HepG2 (cell line): ENCODE results near the gene STK11. TPM values are rescaled to one million over a fixed set of nuclear protein-coding genes. Genes with fewer than 3 reads are reported as not detected.
A peak's percentile ranks its signal among the peaks of the same experiment; 100 is the strongest.

Experiments
- ARNT2 ChIP-seq: sonication (generic); formaldehyde crosslinking; IDR thresholded peaks from 2 replicates; pipeline ENCODE4 v1.8.0; 2022; ENCODE audit warnings: mild to moderate bottlenecking, low read depth, missing genetic modification reagents, moderate library complexity
- ETS1 ChIP-seq: sonication (generic); formaldehyde crosslinking; IDR thresholded peaks from 2 replicates; pipeline ENCODE4 v1.4.0; 2020; ENCODE audit warnings: missing genetic modification reagents
- ISL2 ChIP-seq: sonication (generic); formaldehyde crosslinking; IDR thresholded peaks from 2 replicates; pipeline ENCODE4 v1.5.0; 2020; ENCODE audit warnings: missing genetic modification reagents
- KAT7 ChIP-seq: IDR thresholded peaks from 2 replicates; pipeline ENCODE4 v1.6.1; 2018; ENCODE audit warnings: borderline replicate concordance, missing compliant biosample characterization
- MNT ChIP-seq: fragments of 450-650 bp; IDR thresholded peaks from 2 replicates; pipeline ENCODE4 v1.6.1; 2016
- NONO ChIP-seq, 2 experiments: fragments of 450-650 bp in 1 of 2; sonication (generic) in 1 of 2; formaldehyde crosslinking in 1 of 2; IDR thresholded peaks in 1 of 2; conservative IDR thresholded peaks in 1 of 2; 2 replicates each; pipeline versions ENCODE4 v1.6.1 to v1.8.0; 2017 to 2022; ENCODE audit warnings: mild to moderate bottlenecking in 1 of 2, missing genetic modification reagents in 1 of 2, moderate library complexity in 1 of 2
- SIX4 ChIP-seq: sonication (generic); formaldehyde crosslinking; IDR thresholded peaks from 2 replicates; pipeline ENCODE4 v1.4.0; 2020; ENCODE audit warnings: missing genetic modification reagents
- ZKSCAN8 ChIP-seq: IDR thresholded peaks from 2 replicates; pipeline ENCODE4 v1.6.1; 2016; ENCODE audit warnings: borderline replicate concordance, missing genetic modification reagents, missing compliant biosample characterization
- ZNF33B ChIP-seq: sonication (generic); formaldehyde crosslinking; IDR thresholded peaks from 2 replicates; pipeline ENCODE4 v1.5.1; 2020; ENCODE audit warnings: mild to moderate bottlenecking, missing genetic modification reagents
- ZNF431 ChIP-seq: sonication (generic); formaldehyde crosslinking; IDR thresholded peaks from 2 replicates; pipeline ENCODE4 v1.9.0; 2022; ENCODE audit warnings: missing genetic modification reagents, low read depth, mild to moderate bottlenecking, borderline replicate concordance
- ZNF768 ChIP-seq: sonication (generic); formaldehyde crosslinking; IDR thresholded peaks from 2 replicates; pipeline ENCODE4 v1.4.0; 2020; ENCODE audit warnings: missing genetic modification reagents
- ZNF879 ChIP-seq: sonication (generic); formaldehyde crosslinking; IDR thresholded peaks from 2 replicates; pipeline ENCODE4 v1.8.1; 2023; ENCODE audit warnings: missing genetic modification reagents
- polyA plus RNA-seq, 8 experiments: library from polyadenylated mRNA; depleted of rRNA in 3 of 8; stranded (reverse) in 7 of 8; unstranded in 1 of 8; fragments of >200 nt; fragmentation: Illumina TruSeq in 4 of 8; extraction: Trizol in 4 of 8; gene quantifications; 2 replicates each; pipeline versions ENCODE4 v1.2.1 to v1.2.3, GENCODE V29; 2011 to 2016; ENCODE audit warnings: low read depth in 4 of 8, missing spikeins in 1 of 8, mixed read lengths in 1 of 8; ENCODE audit not compliant: insufficient read depth in 1 of 8
- total RNA-seq, 5 experiments: library from RNA; depleted of rRNA; stranded (reverse); fragments of >200 nt; fragmentation: Illumina TruSeq; extraction: Trizol; gene quantifications; 2 replicates each; pipeline ENCODE4 v1.2.3, GENCODE V29; 2016; ENCODE audit warnings: low read depth in 1 of 5
- TF ChIP-seq, protein P1 (sequence below): sonication (generic); formaldehyde crosslinking; conservative IDR thresholded peaks from 2 replicates; pipeline ENCODE4 v1.8.0; 2022; ENCODE audit warnings: low read depth, missing genetic modification reagents
- TF ChIP-seq, protein P2 (sequence below), 2 experiments: sonication (generic) in 1 of 2; formaldehyde crosslinking in 1 of 2; IDR thresholded peaks; 2 replicates each; pipeline versions ENCODE4 v1.5.1 to v1.6.1; 2011 to 2020; ENCODE audit warnings: borderline replicate concordance in 1 of 2, low read depth in 1 of 2, low read length in 1 of 2, mild to moderate bottlenecking in 1 of 2, missing genetic modification reagents in 1 of 2, moderate library complexity in 1 of 2
- TF ChIP-seq, protein P3 (sequence below): sonication (generic); formaldehyde crosslinking; IDR thresholded peaks from 2 replicates; pipeline ENCODE4 v1.8.0; 2022; ENCODE audit warnings: missing genetic modification reagents, mild to moderate bottlenecking, moderate library complexity, borderline replicate concordance
- TF ChIP-seq, protein P4 (sequence below): sonication (generic); formaldehyde crosslinking; IDR thresholded peaks from 2 replicates; pipeline ENCODE4 v1.8.1; 2023; ENCODE audit warnings: mild to moderate bottlenecking, missing genetic modification reagents, borderline replicate concordance

STK11 gene
- total and polyA plus RNA-seq, 2 of the 13 experiments (the other 11 are each of a cell fraction or from before 2014, with no cell fraction given) = 27.5 to 43.6 TPM

DNA sequence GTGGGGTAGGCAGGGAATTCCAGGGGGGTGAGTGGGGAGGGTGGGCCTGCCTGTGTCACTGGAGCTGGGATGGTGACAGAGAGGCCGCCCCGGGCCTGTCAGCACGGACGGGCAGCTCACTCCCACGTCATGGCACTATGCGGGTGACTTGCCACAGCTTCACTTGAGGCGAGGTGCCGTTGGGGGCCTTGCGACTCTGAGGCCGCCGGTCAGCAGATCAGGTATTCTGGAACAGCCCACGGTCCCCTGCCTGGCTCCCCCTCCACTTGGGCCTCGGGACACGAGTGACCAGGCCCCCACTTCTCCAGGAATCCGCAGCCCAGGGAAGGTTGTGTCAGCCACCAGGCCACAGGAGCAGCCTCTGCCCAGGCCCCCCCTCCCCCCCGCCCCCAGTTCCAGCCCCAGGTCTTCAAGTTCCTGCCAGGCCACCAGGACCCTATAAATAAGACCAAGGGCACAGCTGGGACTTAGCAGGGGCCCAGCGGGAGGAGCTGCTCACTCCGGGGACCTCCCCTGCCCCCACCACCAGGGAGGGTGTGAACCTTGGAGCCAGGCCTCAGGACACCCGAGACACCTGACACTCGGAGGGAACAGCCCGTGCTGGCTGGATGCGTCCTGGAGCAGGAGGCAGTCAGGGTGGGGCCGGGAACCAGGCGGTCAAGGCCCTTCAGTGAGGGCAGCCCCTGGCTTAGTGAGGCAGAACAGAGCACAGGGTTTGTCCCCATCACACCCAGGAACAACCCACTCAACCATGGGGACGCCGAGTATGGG is 40.1 kb downstream of the STK11 start (continued):
- TF ChIP-seq, protein P1, sequence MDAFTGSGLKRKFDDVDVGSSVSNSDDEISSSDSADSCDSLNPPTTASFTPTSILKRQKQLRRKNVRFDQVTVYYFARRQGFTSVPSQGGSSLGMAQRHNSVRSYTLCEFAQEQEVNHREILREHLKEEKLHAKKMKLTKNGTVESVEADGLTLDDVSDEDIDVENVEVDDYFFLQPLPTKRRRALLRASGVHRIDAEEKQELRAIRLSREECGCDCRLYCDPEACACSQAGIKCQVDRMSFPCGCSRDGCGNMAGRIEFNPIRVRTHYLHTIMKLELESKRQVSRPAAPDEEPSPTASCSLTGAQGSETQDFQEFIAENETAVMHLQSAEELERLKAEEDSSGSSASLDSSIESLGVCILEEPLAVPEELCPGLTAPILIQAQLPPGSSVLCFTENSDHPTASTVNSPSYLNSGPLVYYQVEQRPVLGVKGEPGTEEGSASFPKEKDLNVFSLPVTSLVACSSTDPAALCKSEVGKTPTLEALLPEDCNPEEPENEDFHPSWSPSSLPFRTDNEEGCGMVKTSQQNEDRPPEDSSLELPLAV = no peak
- TF ChIP-seq, protein P2, sequence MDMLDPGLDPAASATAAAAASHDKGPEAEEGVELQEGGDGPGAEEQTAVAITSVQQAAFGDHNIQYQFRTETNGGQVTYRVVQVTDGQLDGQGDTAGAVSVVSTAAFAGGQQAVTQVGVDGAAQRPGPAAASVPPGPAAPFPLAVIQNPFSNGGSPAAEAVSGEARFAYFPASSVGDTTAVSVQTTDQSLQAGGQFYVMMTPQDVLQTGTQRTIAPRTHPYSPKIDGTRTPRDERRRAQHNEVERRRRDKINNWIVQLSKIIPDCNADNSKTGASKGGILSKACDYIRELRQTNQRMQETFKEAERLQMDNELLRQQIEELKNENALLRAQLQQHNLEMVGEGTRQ (IDR thresholded peaks at IDR 0.05; ENCODE audit: low read depth, low read length) = no peak
- TF ChIP-seq, protein P2 (CRISPR knock-in tag; IDR thresholded peaks at IDR 0.05; ENCODE audit: borderline replicate concordance) = no peak
- TF ChIP-seq ZNF33B (CRISPR knock-in tag) = no peak
- TF ChIP-seq ZNF768 (CRISPR knock-in tag) = peak; percentile 9; the same call in 1 of the 2 replicates
- TF ChIP-seq, protein P3, sequence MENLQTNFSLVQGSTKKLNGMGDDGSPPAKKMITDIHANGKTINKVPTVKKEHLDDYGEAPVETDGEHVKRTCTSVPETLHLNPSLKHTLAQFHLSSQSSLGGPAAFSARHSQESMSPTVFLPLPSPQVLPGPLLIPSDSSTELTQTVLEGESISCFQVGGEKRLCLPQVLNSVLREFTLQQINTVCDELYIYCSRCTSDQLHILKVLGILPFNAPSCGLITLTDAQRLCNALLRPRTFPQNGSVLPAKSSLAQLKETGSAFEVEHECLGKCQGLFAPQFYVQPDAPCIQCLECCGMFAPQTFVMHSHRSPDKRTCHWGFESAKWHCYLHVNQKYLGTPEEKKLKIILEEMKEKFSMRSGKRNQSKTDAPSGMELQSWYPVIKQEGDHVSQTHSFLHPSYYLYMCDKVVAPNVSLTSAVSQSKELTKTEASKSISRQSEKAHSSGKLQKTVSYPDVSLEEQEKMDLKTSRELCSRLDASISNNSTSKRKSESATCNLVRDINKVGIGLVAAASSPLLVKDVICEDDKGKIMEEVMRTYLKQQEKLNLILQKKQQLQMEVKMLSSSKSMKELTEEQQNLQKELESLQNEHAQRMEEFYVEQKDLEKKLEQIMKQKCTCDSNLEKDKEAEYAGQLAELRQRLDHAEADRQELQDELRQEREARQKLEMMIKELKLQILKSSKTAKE (CRISPR knock-in tag) = peak; percentile 74
- TF ChIP-seq KAT7 (CRISPR knock-in tag) = no peak
- no peak for TF ChIP-seq ZKSCAN8 (CRISPR knock-in tag)
- no peak for TF ChIP-seq ARNT2 (CRISPR knock-in tag)
- no peak for TF ChIP-seq MNT
- no peak for TF ChIP-seq ZNF431 (CRISPR knock-in tag)
- TF ChIP-seq, protein P4, sequence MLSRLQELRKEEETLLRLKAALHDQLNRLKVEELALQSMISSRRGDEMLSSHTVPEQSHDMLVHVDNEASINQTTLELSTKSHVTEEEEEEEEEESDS (CRISPR knock-in tag) = no peak
- TF ChIP-seq ZNF879 = no peak
- no peak for TF ChIP-seq ISL2
- no peak for TF ChIP-seq ETS1 (CRISPR knock-in tag)
- no peak for TF ChIP-seq NONO (IDR thresholded peaks at IDR 0.05)
- peak; percentile 85 for TF ChIP-seq NONO (CRISPR knock-in tag; conservative IDR thresholded peaks at IDR 0.05)
- peak; percentile 63; the same call in 1 of the 2 replicates for TF ChIP-seq SIX4 (CRISPR knock-in tag)
